SK-N-SH (cell line): ENCODE measurements around the gene MYO19. TPM values are rescaled to one million over a fixed set of nuclear protein-coding genes. Genes with fewer than 3 reads are reported as not detected.

Experiments used
- CTCF ChIA-PET: fragments of 300-600, 350-600 bp; formaldehyde crosslinking; extraction: SDS; loops from one replicate; lab custom pipeline; 2021; lab: Yijun Ruan, JAX
- POLR2A ChIA-PET: fragments of 350-600 bp; sonication (Branson Sonifier 250); formaldehyde crosslinking; extraction: SDS; loops from one replicate; lab custom pipeline; 2020; ENCODE audit warnings: antibody characterized with exemption, inconsistent platforms; lab: Yijun Ruan, JAX
- DNase-seq: peaks from one replicate; pipeline ENCODE4 v3.0.0; 2012
- H2AFZ ChIP-seq: fragments of 200-600 bp; sonication (generic); 2 replicates; pipeline ENCODE4 v1.8.1; 2016; ENCODE audit warnings: antibody characterized with exemption, mild to moderate bottlenecking, low read depth
- H3F3A ChIP-seq: fragments of 200-600 bp; sonication (generic); replicated peaks from 2 replicates; pipeline ENCODE3; 2016; ENCODE audit warnings: antibody characterized with exemption, mild to moderate bottlenecking; ENCODE audit not compliant: insufficient read depth
- H3K27ac ChIP-seq, 2 experiments: fragments of 200-500 bp in 1 of 2; fragments of 200-600 bp in 1 of 2; sonication (Bioruptor generic) in 1 of 2; sonication (generic), shearing (Covaris generic) in 1 of 2; 2 replicates each; pipeline versions ENCODE4 v1.5.1 to v1.6.1; 2014 to 2016; ENCODE audit warnings: low read depth in 2 of 2, inconsistent platforms in 1 of 2, low read length in 1 of 2, mild to moderate bottlenecking in 1 of 2, mixed read lengths in 1 of 2
- H3K27me3 ChIP-seq: fragments of 200-600 bp; sonication (generic), shearing (Covaris generic); 2 replicates; pipeline ENCODE4 v1.6.1; 2016; ENCODE audit warnings: mixed run types; ENCODE audit not compliant: insufficient read depth
- H3K36me3 ChIP-seq, 2 experiments: fragments of 200-500 bp in 1 of 2; fragments of 200-600 bp in 1 of 2; sonication (Bioruptor generic) in 1 of 2; sonication (generic) in 1 of 2; replicated peaks in 1 of 2; 2 replicates each; pipeline versions ENCODE3 to v1.5.1; 2014 to 2016; ENCODE audit warnings: low read length in 1 of 2, mild to moderate bottlenecking in 1 of 2; ENCODE audit not compliant: insufficient read depth in 2 of 2, control insufficient read depth in 1 of 2
- H3K4me1 ChIP-seq, 2 experiments: fragments of 200-500 bp in 1 of 2; fragments of 200-600 bp in 1 of 2; sonication (Bioruptor generic) in 1 of 2; sonication (generic), shearing (Covaris generic) in 1 of 2; 2 replicates each; pipeline versions ENCODE4 v1.5.1 to v1.6.1; 2014 to 2016; ENCODE audit warnings: low read depth in 1 of 2, low read length in 1 of 2, mixed run types in 1 of 2; ENCODE audit not compliant: insufficient read depth in 2 of 2, control insufficient read depth in 1 of 2
- H3K4me2 ChIP-seq: fragments of 200-600 bp; sonication (generic), shearing (Covaris generic); 2 replicates; pipeline ENCODE4 v1.6.1; 2017; ENCODE audit warnings: mixed run types
- H3K4me3 ChIP-seq, 2 experiments: fragments of 200-500 bp in 1 of 2; fragments of 200-600 bp in 1 of 2; sonication (Bioruptor generic) in 1 of 2; sonication (generic), shearing (Covaris generic) in 1 of 2; 2 replicates each; pipeline versions ENCODE4 v1.5.1 to v1.8.1; 2014 to 2016; ENCODE audit warnings: low read depth in 2 of 2, inconsistent platforms in 1 of 2, low read length in 1 of 2, mild to moderate bottlenecking in 1 of 2, mixed read lengths in 1 of 2, moderate library complexity in 1 of 2
- H3K79me2 ChIP-seq: fragments of 200-600 bp; sonication (generic); 2 replicates; pipeline ENCODE4 v1.8.1; 2017; ENCODE audit warnings: mild to moderate bottlenecking; ENCODE audit not compliant: insufficient read depth
- H3K9ac ChIP-seq: fragments of 200-600 bp; sonication (generic); 2 replicates; pipeline ENCODE4 v1.6.1; 2017; ENCODE audit warnings: mixed run types
- H3K9me2 ChIP-seq: fragments of 200-600 bp; sonication (generic); 2 replicates; pipeline ENCODE4 v1.6.1; 2017; ENCODE audit warnings: mixed run types
- H3K9me3 ChIP-seq: fragments of 200-600 bp; sonication (generic); 2 replicates; pipeline ENCODE4 v1.6.1; 2017; ENCODE audit warnings: mixed run types, mild to moderate bottlenecking, moderate library complexity
- H4K20me1 ChIP-seq: fragments of 200-600 bp; sonication (generic); 2 replicates; pipeline ENCODE4 v1.6.1; 2017; ENCODE audit warnings: mild to moderate bottlenecking, mixed run types; ENCODE audit not compliant: insufficient read depth
- CHD2 ChIP-seq: fragments of 150-350 bp; IDR thresholded peaks from 2 replicates; pipeline ENCODE4 v1.6.1; 2018; ENCODE audit warnings: low read length; ENCODE audit not compliant: partially characterized antibody
- ELF1 ChIP-seq: IDR thresholded peaks from 2 replicates; pipeline ENCODE4 v1.4.0; 2012
- EZH2phosphoT487 ChIP-seq: fragments of 200-600 bp; sonication (generic); IDR thresholded peaks from 2 replicates; pipeline ENCODE4 v1.6.1; 2017; ENCODE audit warnings: low read depth, mixed run types, mild to moderate bottlenecking, antibody characterized with exemption, moderate library complexity, borderline replicate concordance
- FOXM1 ChIP-seq: IDR thresholded peaks from 2 replicates; pipeline ENCODE4 v1.4.0; 2012; ENCODE audit warnings: low read depth, mild to moderate bottlenecking
- GATA2 ChIP-seq: sonication (generic); formaldehyde crosslinking; IDR thresholded peaks from 2 replicates; pipeline ENCODE4 v1.5.0; 2020; ENCODE audit warnings: mild to moderate bottlenecking, missing genetic modification reagents
- IRF3 ChIP-seq: fragments of 150-350 bp; IDR thresholded peaks from 2 replicates; pipeline ENCODE4 v1.6.1; 2016; ENCODE audit warnings: mild to moderate bottlenecking, low read depth, low read length
- NFIC ChIP-seq: IDR thresholded peaks from 2 replicates; pipeline ENCODE4 v1.4.0; 2012; ENCODE audit warnings: borderline replicate concordance
- RAD21 ChIP-seq: IDR thresholded peaks from 2 replicates; pipeline ENCODE4 v1.6.1; 2012; ENCODE audit warnings: mild to moderate bottlenecking, low read length
- RCOR1 ChIP-seq: fragments of 150-350 bp; IDR thresholded peaks from 2 replicates; pipeline ENCODE4 v1.6.1; 2017; ENCODE audit warnings: antibody characterized with exemption, low read length
- RFX5 ChIP-seq: IDR thresholded peaks from 2 replicates; pipeline ENCODE4 v1.6.1; 2012; ENCODE audit warnings: mild to moderate bottlenecking, improper control_type of control experiment, low read length
- RXRA ChIP-seq: IDR thresholded peaks from 2 replicates; pipeline ENCODE4 v1.4.0; 2012; ENCODE audit warnings: low read depth, mild to moderate bottlenecking, borderline replicate concordance
- SMC3 ChIP-seq: IDR thresholded peaks from 2 replicates; pipeline ENCODE4 v1.6.1; 2012; ENCODE audit warnings: low read depth, low read length, improper control_type of control experiment
- TCF12 ChIP-seq: IDR thresholded peaks from 2 replicates; pipeline ENCODE4 v1.4.0; 2012
- USF1 ChIP-seq: IDR thresholded peaks from 2 replicates; pipeline ENCODE4 v1.4.0; 2012; ENCODE audit warnings: low read depth, borderline replicate concordance
- WGBS: methylation state at CpG from one replicate; pipeline ENCODE4 v1.1.6; 2017; ENCODE audit warnings: low lambda C conversion rate; 5-methylcytosine and 5-hydroxymethylcytosine counted together
- polyA plus RNA-seq, 3 experiments: library from polyadenylated mRNA; depleted of rRNA; stranded (reverse); fragments of >200 nt; gene quantifications; 2 replicates each; pipeline ENCODE4 v1.2.3, GENCODE V29; 2012

Gene MYO19
- polyA plus RNA-seq, 1 of the 3 experiments (the other 2 are of a cell fraction) = 61.6 TPM

DNA sequence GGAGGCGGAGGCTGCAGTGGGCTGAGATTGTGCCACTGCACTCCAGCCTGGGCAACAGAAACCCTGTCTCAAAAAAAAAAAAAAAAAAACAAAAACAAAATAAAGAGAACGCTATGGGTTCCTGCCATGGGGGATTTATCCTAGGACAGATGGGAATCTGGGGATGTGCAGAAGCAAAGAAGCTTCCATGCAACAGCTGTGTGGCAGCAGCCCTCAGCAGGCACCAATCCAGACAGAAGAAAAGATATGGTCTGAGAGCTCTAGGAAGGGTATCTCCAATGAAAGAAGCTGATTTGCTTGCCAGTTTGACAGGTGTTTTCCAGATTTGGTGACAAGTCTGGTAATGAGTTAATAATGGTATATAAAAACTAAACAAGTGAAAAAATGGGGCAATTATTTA is 11.6 kb downstream of the MYO19 start:
- H3K9ac ChIP-seq = no peak overlapping the region
- no peak overlapping the region for H3K27ac ChIP-seq
- ChIA-PET POLR2A (interaction anchor here (1.6 kb wide), 1 partner anchor 11 kb away, joined by 4 read pairs; no protein-coding TSS in a partner anchor), CTCF (interaction anchor here (1.0 kb wide), 1 partner anchor 11 kb away, joined by 4 read pairs; the partner anchor contains the start of genes MYO19 and PIGW)
- H3K79me2 ChIP-seq = peaks cover 10% of the 10 kb centered on the region
- TF ChIP-seq RAD21 (no peak), ELF1 (no peak), SMC3 (no peak), CHD2 (no peak), IRF3 (no peak), RCOR1 (no peak), USF1 (no peak), FOXM1 (no peak)
- H3K4me2 ChIP-seq = no peak overlapping the region
- peaks cover 61 to 87% of the 10 kb centered on the region in 2 experiments for H3K36me3 ChIP-seq
- no peak overlapping the region for H2AFZ ChIP-seq
- no peaks in the 10 kb centered on the region for H4K20me1 ChIP-seq
- H3F3A ChIP-seq = no peaks in the 10 kb centered on the region
- H3K27me3 ChIP-seq = no peaks in the 10 kb centered on the region
- WGBS = 82% methylated on average over 2 of the region's 2 CpGs
- DNase-seq = no peak
- H3K9me2 ChIP-seq = no peaks in the 10 kb centered on the region
- H3K4me1 ChIP-seq = no peaks in the 10 kb centered on the region
- H3K9me3 ChIP-seq = no peaks in the 10 kb centered on the region
- no peak overlapping the region for H3K4me3 ChIP-seq

DNA sequence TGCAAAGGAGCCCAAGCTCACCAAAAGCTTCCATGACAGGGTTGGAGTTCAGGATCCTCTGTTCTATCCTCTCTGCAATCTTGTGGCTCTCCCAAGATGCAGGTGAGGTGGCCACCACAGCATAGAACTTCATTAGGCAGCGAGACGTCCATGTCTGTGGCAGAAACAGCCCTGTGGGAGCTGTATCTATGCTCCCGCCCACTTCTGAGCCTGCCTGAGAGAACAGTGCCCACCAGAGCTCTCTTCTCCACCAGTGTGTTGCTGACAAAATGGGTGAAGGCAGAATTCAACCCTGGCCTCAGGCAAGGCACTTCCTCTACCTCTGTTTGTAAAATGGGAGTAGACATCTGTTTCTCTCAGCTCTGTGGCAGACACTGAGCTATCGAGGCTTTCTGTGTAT is 18.8 kb downstream of the MYO19 start:
- Histone ChIP-seq H3F3A (peaks cover under 1% of the 10 kb centered on the region), H3K27ac (no peak overlapping the region), H3K9me2 (no peaks in the 10 kb centered on the region), H3K27me3 (no peaks in the 10 kb centered on the region), H3K4me3 (no peak overlapping the region), H3K9ac (no peak overlapping the region), H3K79me2 (no peaks in the 10 kb centered on the region), H3K36me3 (peaks cover 41 to 56% of the 10 kb centered on the region in 2 experiments), H2AFZ (no peak overlapping the region), H4K20me1 (no peaks in the 10 kb centered on the region), H3K4me2 (no peak overlapping the region)
- WGBS = 68% methylated on average over 1 of the region's 4 CpGs
- ChIA-PET CTCF (interaction anchor here (0.6 to 1.6 kb wide), 2 partner anchors 33 to 925 kb away, joined by 3 to 6 read pairs; no protein-coding TSS in a partner anchor), POLR2A (interaction anchor here (1.0 kb wide), 1 partner anchor 19 kb away, joined by 3 read pairs; the partner anchor contains the start of genes MYO19 and PIGW)
- DNase-seq = no peak
- TF ChIP-seq NFIC = no peak
- TF ChIP-seq, all 33 proteins: peak for 0
- no peaks in the 10 kb centered on the region for H3K4me1 ChIP-seq
- no peaks in the 10 kb centered on the region for H3K9me3 ChIP-seq

- no peaks in the 10 kb centered on the region for H3K9me2 ChIP-seq
- H3K9me3 ChIP-seq = no peaks in the 10 kb centered on the region
- H3F3A ChIP-seq = peaks cover 3% of the 10 kb centered on the region
- no peaks in the 10 kb centered on the region for H4K20me1 ChIP-seq
- H3K79me2 ChIP-seq = no peaks in the 10 kb centered on the region
- no peak overlapping the region for H3K9ac ChIP-seq
- 95% methylated on average over 3 of the region's 3 CpGs for WGBS
- no peaks in the 10 kb centered on the region for H3K4me1 ChIP-seq
- DNase-seq = no peak
- no peak for TF ChIP-seq GATA2 (CRISPR knock-in tag)
- no peak for TF ChIP-seq EZH2phosphoT487
- no peak for TF ChIP-seq TCF12
- TF ChIP-seq RFX5 = no peak
- TF ChIP-seq RXRA = no peak
- CTCF ChIA-PET = interaction anchor here (1.6 kb wide), 1 partner anchor 32 kb away, joined by 6 read pairs; no protein-coding TSS in a partner anchor
- no peak overlapping the region for H2AFZ ChIP-seq
- no peaks in the 10 kb centered on the region for H3K27me3 ChIP-seq
- no peak overlapping the region for H3K4me3 ChIP-seq
- POLR2A ChIA-PET = interaction anchor here (1.0 kb wide), 1 partner anchor 28 kb away, joined by 3 read pairs; the partner anchor contains the start of gene ZNHIT3
- no peak overlapping the region for H3K4me2 ChIP-seq
- no peak overlapping the region for H3K27ac ChIP-seq
- H3K36me3 ChIP-seq = peaks cover 32 to 59% of the 10 kb centered on the region in 2 experiments
These were observed 19.8 kb downstream of the MYO19 start for GRCh38 chr17:36514856-36515255.
